NB4 (cell line): Measurements from ENCODE around the gene PARL.

Experiments
- CTCF ChIP-seq: IDR thresholded peaks from one replicate; pipeline ENCODE4 v1.5.1; 2012; ENCODE audit warnings: low read depth, low read length
- MYC ChIP-seq: IDR thresholded peaks from 2 replicates; pipeline ENCODE4 v1.6.1; 2011; ENCODE audit warnings: low read depth, low read length
- POLR2A ChIP-seq: IDR thresholded peaks from 2 replicates; pipeline ENCODE4 v1.6.1; 2011; ENCODE audit warnings: mild to moderate bottlenecking; ENCODE audit not compliant: insufficient read length; ENCODE audit errors: extremely low read depth
- TF ChIP-seq, protein P1 (sequence below): IDR thresholded peaks from 2 replicates; pipeline ENCODE4 v1.6.1; 2011; ENCODE audit warnings: low read depth, low read length

- TF ChIP-seq CTCF (no peak), POLR2A (no peak), MYC (no peak)
- TF ChIP-seq, protein P1, sequence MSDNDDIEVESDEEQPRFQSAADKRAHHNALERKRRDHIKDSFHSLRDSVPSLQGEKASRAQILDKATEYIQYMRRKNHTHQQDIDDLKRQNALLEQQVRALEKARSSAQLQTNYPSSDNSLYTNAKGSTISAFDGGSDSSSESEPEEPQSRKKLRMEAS = no peak
Observed at GRCh38 chr3:183839751-183840150, 44.9 kb downstream of the PARL start.
